Neural cell (in vitro differentiated cells): ENCODE measurements around the gene HELZ. TPM values are rescaled to one million over a fixed set of nuclear protein-coding genes. Genes with fewer than 3 reads are reported as not detected.

Experiments used
- H2AFZ ChIP-seq: fragments of 200-600, 300-800 bp; sonication (generic), shearing (Covaris generic); 2 replicates; pipeline ENCODE4 v1.6.0; 2014; ENCODE audit warnings: low read depth, mild to moderate bottlenecking, antibody characterized with exemption, low read length, moderate library complexity
- H3F3A ChIP-seq: fragments of 200-600 bp; shearing (Covaris generic); 2 replicates; pipeline ENCODE4 v1.6.1; 2016; ENCODE audit warnings: mild to moderate bottlenecking, moderate library complexity, mixed read lengths, antibody characterized with exemption, low read length; ENCODE audit not compliant: insufficient read depth, poor library complexity, severe bottlenecking
- H3K27ac ChIP-seq: fragments of 200-600, 300-800 bp; sonication (generic), shearing (Covaris generic); 2 replicates; pipeline ENCODE4 v1.5.1; 2014; ENCODE audit warnings: mild to moderate bottlenecking, low read length, moderate library complexity
- H3K27me3 ChIP-seq: fragments of 300-800, 200-600 bp; sonication (generic), shearing (Covaris generic); 2 replicates; pipeline ENCODE4 v1.6.0; 2014; ENCODE audit warnings: mild to moderate bottlenecking, low read depth, low read length, moderate library complexity; ENCODE audit not compliant: insufficient read depth
- H3K36me3 ChIP-seq: fragments of 300-800, 200-600 bp; sonication (generic), shearing (Covaris generic); 2 replicates; pipeline ENCODE4 v1.5.1; 2014; ENCODE audit warnings: mild to moderate bottlenecking, antibody characterized with exemption, low read length, moderate library complexity; ENCODE audit not compliant: insufficient read depth
- H3K4me2 ChIP-seq: fragments of 300-800, 200-600 bp; sonication (generic), shearing (Covaris generic); 2 replicates; pipeline ENCODE4 v1.6.0; 2014; ENCODE audit warnings: mild to moderate bottlenecking, low read length
- H3K4me3 ChIP-seq: fragments of 300-800, 200-600 bp; sonication (generic), shearing (Covaris generic); 2 replicates; pipeline ENCODE4 v1.5.1; 2014; ENCODE audit warnings: mild to moderate bottlenecking, low read length, moderate library complexity
- H3K79me2 ChIP-seq: fragments of 200-600 bp; shearing (Covaris generic); replicated peaks from 2 replicates; pipeline ENCODE4 v1.6.0; 2014; ENCODE audit warnings: mild to moderate bottlenecking, low read length, moderate library complexity; ENCODE audit not compliant: insufficient read depth
- H3K9ac ChIP-seq: fragments of 300-800, 200-600 bp; sonication (generic), shearing (Covaris generic); 2 replicates; pipeline ENCODE4 v1.6.1; 2016; ENCODE audit warnings: mild to moderate bottlenecking, low read length, mixed read lengths
- H3K9me2 ChIP-seq: fragments of 200-600 bp; shearing (Covaris generic); 2 replicates; pipeline ENCODE4 v1.6.1; 2016; ENCODE audit warnings: mild to moderate bottlenecking, low read length, mixed read lengths; ENCODE audit not compliant: insufficient read depth
- H3K9me3 ChIP-seq: fragments of 200-600, 300-800 bp; sonication (generic), shearing (Covaris generic); 2 replicates; pipeline ENCODE4 v1.6.1; 2016; ENCODE audit warnings: mild to moderate bottlenecking, mixed run types, low read length, moderate library complexity, mixed read lengths
- H4K20me1 ChIP-seq: fragments of 200-600 bp; shearing (Covaris generic); 2 replicates; pipeline ENCODE4 v1.6.1; 2016; ENCODE audit warnings: mild to moderate bottlenecking, mixed run types; ENCODE audit not compliant: insufficient read depth
- EP300 ChIP-seq: fragments of 450-650 bp; conservative IDR thresholded peaks from 2 replicates; pipeline ENCODE4 v1.6.1; 2014; ENCODE audit warnings: antibody characterized with exemption, mild to moderate bottlenecking, moderate library complexity; ENCODE audit not compliant: poor library complexity, severe bottlenecking
- EZH2 ChIP-seq: fragments of 200-600, 300-800 bp; shearing (Covaris generic), sonication (generic); IDR thresholded peaks from 2 replicates; pipeline ENCODE4 v1.6.1; 2014; ENCODE audit warnings: antibody characterized with exemption, low read length, borderline replicate concordance, mild to moderate bottlenecking; ENCODE audit not compliant: insufficient read depth, poor library complexity, severe bottlenecking
- MXI1 ChIP-seq: fragments of 450-650 bp; conservative IDR thresholded peaks from 2 replicates; pipeline ENCODE4 v1.6.1; 2014; ENCODE audit warnings: antibody characterized with exemption, mild to moderate bottlenecking; ENCODE audit not compliant: poor library complexity, severe bottlenecking
- POLR2AphosphoS5 ChIP-seq: IDR thresholded peaks from 2 replicates; pipeline ENCODE4 v1.6.1; 2012
- RAD21 ChIP-seq: fragments of 450-650 bp; conservative IDR thresholded peaks from 2 replicates; pipeline ENCODE4 v1.6.1; 2014; ENCODE audit warnings: antibody characterized with exemption, mild to moderate bottlenecking, moderate library complexity
- SMC3 ChIP-seq: fragments of 450-650 bp; conservative IDR thresholded peaks from 2 replicates; pipeline ENCODE4 v1.6.1; 2014; ENCODE audit warnings: antibody characterized with exemption, mild to moderate bottlenecking, moderate library complexity; ENCODE audit not compliant: poor library complexity
- TAF1 ChIP-seq: IDR thresholded peaks from 2 replicates; pipeline ENCODE4 v1.6.1; 2012; ENCODE audit warnings: low read depth
- polyA plus RNA-seq: library from polyadenylated mRNA; depleted of rRNA; stranded (reverse); fragments of >200 nt; gene quantifications from 2 replicates; pipeline ENCODE4 v1.2.3, GENCODE V29; 2014
- TF ChIP-seq, protein P1 (sequence below): fragments of 450-650 bp; IDR thresholded peaks from 2 replicates; pipeline ENCODE4 v1.5.1; 2014; ENCODE audit warnings: antibody characterized with exemption, mild to moderate bottlenecking, moderate library complexity; ENCODE audit not compliant: poor library complexity, severe bottlenecking
- TF ChIP-seq, protein P2 (sequence below): IDR thresholded peaks from 2 replicates; pipeline ENCODE4 v1.6.1; 2012; ENCODE audit warnings: borderline replicate concordance

The HELZ gene
- polyA plus RNA-seq, 1 donor from 2014 or later = 11.7 TPM

DNA sequence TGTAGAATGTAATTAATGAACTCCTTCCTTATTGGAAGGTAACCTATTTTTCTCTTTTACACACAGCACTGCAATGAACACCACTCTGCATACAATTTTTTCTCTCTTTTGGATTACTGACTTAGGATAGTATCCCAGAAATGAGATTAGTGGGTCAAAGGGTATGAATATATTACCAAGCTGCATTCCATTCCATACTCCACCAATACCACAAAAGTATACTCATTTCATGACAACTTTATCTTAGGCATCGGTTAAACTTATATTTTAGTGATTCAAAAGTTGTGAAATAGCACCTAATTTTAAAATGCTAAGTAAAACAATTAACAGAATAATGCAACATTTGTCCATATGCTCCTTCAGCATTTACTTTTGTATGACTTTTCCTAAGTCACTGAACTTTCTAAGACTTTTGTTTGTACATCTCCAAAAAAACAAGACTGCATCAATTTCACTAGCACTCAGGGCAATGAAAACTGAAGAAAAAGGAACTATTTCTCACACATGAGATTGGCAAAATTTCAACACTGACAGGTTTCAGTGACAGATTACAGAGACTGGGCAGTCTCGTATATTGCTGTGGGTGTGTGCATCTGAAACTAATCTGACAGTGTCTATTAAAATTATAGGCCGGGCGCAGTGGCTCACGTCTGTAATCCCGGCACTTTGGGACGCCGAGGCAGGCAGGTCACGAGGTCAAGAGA lies 32.1 kb downstream of the HELZ start:
- H3K9ac ChIP-seq = no peak overlapping the region
- H3K79me2 ChIP-seq = no peaks in the 10 kb centered on the region
- no peak overlapping the region for H3K4me3 ChIP-seq
- no peaks in the 10 kb centered on the region for H3K9me2 ChIP-seq
- H3F3A ChIP-seq = no peaks in the 10 kb centered on the region
- H3K4me2 ChIP-seq = no peak overlapping the region
- no peaks in the 10 kb centered on the region for H3K27me3 ChIP-seq
- H4K20me1 ChIP-seq = no peaks in the 10 kb centered on the region
- no peak overlapping the region for H3K27ac ChIP-seq
- no peak for TF ChIP-seq EZH2
- TF ChIP-seq, protein P1, sequence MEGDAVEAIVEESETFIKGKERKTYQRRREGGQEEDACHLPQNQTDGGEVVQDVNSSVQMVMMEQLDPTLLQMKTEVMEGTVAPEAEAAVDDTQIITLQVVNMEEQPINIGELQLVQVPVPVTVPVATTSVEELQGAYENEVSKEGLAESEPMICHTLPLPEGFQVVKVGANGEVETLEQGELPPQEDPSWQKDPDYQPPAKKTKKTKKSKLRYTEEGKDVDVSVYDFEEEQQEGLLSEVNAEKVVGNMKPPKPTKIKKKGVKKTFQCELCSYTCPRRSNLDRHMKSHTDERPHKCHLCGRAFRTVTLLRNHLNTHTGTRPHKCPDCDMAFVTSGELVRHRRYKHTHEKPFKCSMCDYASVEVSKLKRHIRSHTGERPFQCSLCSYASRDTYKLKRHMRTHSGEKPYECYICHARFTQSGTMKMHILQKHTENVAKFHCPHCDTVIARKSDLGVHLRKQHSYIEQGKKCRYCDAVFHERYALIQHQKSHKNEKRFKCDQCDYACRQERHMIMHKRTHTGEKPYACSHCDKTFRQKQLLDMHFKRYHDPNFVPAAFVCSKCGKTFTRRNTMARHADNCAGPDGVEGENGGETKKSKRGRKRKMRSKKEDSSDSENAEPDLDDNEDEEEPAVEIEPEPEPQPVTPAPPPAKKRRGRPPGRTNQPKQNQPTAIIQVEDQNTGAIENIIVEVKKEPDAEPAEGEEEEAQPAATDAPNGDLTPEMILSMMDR = no peak
- no peak for TF ChIP-seq EP300
- TF ChIP-seq MXI1 = no peak
- TF ChIP-seq POLR2AphosphoS5 = no peak
- no peak for TF ChIP-seq SMC3
- TF ChIP-seq, protein P2, sequence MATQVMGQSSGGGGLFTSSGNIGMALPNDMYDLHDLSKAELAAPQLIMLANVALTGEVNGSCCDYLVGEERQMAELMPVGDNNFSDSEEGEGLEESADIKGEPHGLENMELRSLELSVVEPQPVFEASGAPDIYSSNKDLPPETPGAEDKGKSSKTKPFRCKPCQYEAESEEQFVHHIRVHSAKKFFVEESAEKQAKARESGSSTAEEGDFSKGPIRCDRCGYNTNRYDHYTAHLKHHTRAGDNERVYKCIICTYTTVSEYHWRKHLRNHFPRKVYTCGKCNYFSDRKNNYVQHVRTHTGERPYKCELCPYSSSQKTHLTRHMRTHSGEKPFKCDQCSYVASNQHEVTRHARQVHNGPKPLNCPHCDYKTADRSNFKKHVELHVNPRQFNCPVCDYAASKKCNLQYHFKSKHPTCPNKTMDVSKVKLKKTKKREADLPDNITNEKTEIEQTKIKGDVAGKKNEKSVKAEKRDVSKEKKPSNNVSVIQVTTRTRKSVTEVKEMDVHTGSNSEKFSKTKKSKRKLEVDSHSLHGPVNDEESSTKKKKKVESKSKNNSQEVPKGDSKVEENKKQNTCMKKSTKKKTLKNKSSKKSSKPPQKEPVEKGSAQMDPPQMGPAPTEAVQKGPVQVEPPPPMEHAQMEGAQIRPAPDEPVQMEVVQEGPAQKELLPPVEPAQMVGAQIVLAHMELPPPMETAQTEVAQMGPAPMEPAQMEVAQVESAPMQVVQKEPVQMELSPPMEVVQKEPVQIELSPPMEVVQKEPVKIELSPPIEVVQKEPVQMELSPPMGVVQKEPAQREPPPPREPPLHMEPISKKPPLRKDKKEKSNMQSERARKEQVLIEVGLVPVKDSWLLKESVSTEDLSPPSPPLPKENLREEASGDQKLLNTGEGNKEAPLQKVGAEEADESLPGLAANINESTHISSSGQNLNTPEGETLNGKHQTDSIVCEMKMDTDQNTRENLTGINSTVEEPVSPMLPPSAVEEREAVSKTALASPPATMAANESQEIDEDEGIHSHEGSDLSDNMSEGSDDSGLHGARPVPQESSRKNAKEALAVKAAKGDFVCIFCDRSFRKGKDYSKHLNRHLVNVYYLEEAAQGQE = no peak
- TF ChIP-seq RAD21 = no peak
- TF ChIP-seq TAF1 = no peak
- no peaks in the 10 kb centered on the region for H3K9me3 ChIP-seq
- no peak overlapping the region for H2AFZ ChIP-seq
- no peaks in the 10 kb centered on the region for H3K36me3 ChIP-seq

DNA sequence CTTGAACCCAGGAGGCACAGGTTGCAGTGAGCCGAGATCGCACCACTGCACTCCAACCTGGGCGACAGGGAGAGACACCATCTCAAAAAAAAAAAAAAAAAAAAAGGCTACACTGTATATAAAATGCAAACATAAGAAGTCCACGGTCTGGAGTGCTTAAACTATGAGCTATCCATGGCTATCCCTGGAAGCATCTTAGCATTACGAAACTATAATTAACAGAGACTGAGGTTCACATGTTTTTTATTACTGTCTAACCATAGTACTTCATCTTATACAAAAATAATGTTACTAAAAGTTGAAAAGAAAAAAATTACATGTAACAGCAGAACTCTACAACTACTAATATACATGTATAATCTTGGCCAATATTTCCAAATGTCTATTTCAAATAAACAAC lies 32.8 kb downstream of the HELZ start:
- Histone ChIP-seq H3K4me3 (no peak overlapping the region), H4K20me1 (no peaks in the 10 kb centered on the region), H3K79me2 (no peaks in the 10 kb centered on the region), H3K9ac (no peak overlapping the region), H3K27ac (no peak overlapping the region), H2AFZ (no peak overlapping the region), H3K27me3 (no peaks in the 10 kb centered on the region), H3K36me3 (no peaks in the 10 kb centered on the region), H3K4me2 (no peak overlapping the region), H3K9me3 (no peaks in the 10 kb centered on the region), H3K9me2 (no peaks in the 10 kb centered on the region), H3F3A (no peaks in the 10 kb centered on the region)
- no peak for TF ChIP-seq EZH2
- TF ChIP-seq POLR2AphosphoS5 = no peak
- TF ChIP-seq, protein P2 = no peak
- TF ChIP-seq, protein P1 = no peak
- TF ChIP-seq TAF1 = no peak
- TF ChIP-seq MXI1 = no peak
- no peak for TF ChIP-seq RAD21
- no peak for TF ChIP-seq EP300
- TF ChIP-seq SMC3 = no peak
